Subcutaneous abdominal adipose tissue (tissue), 5 donors: ENCODE results near the gene TFPI.

Source experiments
- H3K27ac ChIP-seq: one replicate; pipeline ENCODE4 v1.7.0; 2013; ENCODE audit warnings: low read depth, mild to moderate bottlenecking, inconsistent platforms, low read length, moderate library complexity
- H3K27me3 ChIP-seq, 5 donors: one replicate each; pipeline ENCODE4 v1.7.0; 2013; ENCODE audit warnings: low read length in 5 of 5, inconsistent platforms in 1 of 5; ENCODE audit not compliant: control insufficient read depth in 5 of 5, insufficient read depth in 4 of 5
- H3K36me3 ChIP-seq, 5 donors: one replicate each; pipeline ENCODE4 v1.7.0; 2013; ENCODE audit warnings: low read length in 5 of 5; ENCODE audit not compliant: control insufficient read depth in 5 of 5, insufficient read depth in 5 of 5
- H3K4me1 ChIP-seq, 5 donors: one replicate each; pipeline ENCODE4 v1.7.0; 2013; ENCODE audit warnings: low read length in 5 of 5, mild to moderate bottlenecking in 3 of 5, moderate library complexity in 1 of 5; ENCODE audit not compliant: control insufficient read depth in 5 of 5, insufficient read depth in 5 of 5
- H3K4me3 ChIP-seq, 5 donors: one replicate each; pipeline ENCODE4 v1.7.0; 2013; ENCODE audit warnings: low read length in 5 of 5, low read depth in 1 of 5
- H3K9ac ChIP-seq, 5 donors: one replicate each; pipeline ENCODE4 v1.7.0; 2013; ENCODE audit warnings: low read length in 5 of 5, mild to moderate bottlenecking in 4 of 5, moderate library complexity in 3 of 5
- H3K9me3 ChIP-seq, 5 donors: one replicate each; pipeline ENCODE4 v1.7.0; 2013; ENCODE audit warnings: low read length in 5 of 5; ENCODE audit not compliant: control insufficient read depth in 5 of 5
- donor health status: healthy.
- donor health status: healthy.
- donor health status: healthy.
- donor health status: healthy.
- donor health status: healthy.

Gene TFPI

DNA sequence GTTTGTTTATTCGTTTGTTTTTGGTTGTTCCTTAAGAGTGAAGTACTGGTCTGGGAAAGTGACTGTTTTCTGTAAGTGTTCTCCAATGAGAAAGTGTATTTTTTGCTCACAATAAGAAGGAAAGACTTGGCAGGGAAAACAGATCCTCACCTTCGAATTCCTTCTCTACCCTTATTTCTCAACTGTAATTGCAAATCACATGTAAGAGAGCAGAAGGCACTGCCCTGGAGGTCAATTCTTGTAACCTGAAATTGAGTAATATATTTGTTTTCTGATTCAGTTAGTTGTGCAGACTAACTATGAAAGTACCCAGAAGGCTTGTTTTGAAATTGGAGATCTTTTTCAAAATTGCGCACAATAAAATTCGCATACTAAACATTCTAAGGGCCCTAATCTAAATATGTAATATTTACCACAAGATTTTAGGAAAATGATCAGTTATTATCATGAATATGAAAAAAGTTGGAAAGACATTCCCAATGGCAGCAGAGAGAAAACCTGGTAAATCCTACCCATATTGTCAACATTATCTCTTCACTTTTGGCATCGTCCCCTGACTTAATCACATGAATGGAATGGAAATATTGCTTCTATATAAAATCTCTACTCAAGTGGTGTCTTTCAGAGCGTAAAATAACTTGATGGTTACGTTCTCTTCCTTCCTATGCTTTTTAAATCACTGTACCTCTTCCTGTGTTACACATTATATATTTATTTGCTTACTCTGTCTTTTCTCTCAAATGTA, 24.1 kb downstream of the TFPI start:
- no peaks in the 10 kb centered on the region for H3K36me3 ChIP-seq
- no peak overlapping the region for H3K9ac ChIP-seq
- no peak overlapping the region for H3K4me3 ChIP-seq
- H3K27ac ChIP-seq: no peak overlapping the region
- H3K9me3 ChIP-seq: no peaks in the 10 kb centered on the region
- H3K27me3 ChIP-seq: no peaks in the 10 kb centered on the region
- peaks cover 2 to 8% (median 5%) of the 10 kb centered on the region in 5 donors for H3K4me1 ChIP-seq

DNA sequence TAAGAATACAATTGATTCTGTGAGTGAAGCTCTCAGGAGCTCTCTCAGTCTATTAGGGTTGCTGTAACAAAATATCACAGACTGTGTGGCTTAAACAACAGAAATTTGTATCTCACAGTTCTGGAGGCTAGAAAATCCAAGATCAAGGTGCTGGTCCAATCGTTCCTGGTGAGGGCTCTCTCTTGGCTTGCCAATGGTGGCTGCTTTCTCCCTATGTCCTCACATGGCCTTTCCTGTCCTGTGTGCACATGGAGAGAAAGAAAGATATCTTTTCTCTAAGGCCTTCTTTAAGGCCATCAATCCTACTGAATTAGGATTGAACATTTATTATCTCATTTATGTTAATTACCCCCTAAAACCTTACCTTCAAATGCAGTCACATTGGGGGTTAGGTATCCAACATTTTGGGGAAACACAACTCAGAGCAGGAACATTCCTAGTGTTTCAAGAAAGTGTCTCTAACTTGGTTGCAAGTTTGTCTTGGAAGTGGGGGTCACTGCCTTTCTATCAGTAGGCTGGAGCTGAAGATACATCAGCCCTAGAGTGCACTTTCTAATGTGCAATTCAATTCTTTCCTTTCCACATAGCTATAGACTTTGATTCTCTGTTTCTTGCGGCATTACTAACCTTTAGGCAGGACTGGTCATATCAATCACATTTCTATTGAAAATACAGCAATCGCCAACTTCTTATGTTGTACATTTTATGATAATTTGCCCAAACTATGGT, 24.8 kb downstream of the TFPI start:
- no peak overlapping the region for H3K9ac ChIP-seq
- no peaks in the 10 kb centered on the region for H3K27me3 ChIP-seq
- no peaks in the 10 kb centered on the region for H3K9me3 ChIP-seq
- H3K4me3 ChIP-seq: no peak overlapping the region
- no peak overlapping the region for H3K27ac ChIP-seq
- H3K4me1 ChIP-seq: peaks cover 2 to 8% (median 5%) of the 10 kb centered on the region in 5 donors
- H3K36me3 ChIP-seq: no peaks in the 10 kb centered on the region

DNA sequence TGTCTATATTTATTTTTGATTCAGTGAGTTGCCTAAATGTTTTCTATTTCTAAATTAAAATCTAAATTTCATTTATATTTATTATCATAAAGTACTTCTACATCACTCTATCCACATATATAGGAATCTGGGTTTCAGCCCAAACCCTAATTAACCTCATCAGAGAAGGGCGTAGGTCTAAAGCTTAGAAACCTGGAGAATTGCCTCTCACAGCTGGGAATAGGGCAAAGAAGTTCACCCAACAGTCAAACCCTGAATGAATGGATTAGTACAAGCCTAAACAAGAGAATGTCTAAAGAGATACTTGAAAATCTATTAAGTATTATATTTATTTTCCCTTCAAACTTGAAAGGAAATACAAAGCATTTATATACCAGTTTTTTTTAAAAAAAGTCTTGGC, 26.2 kb downstream of the TFPI start:
- Histone ChIP-seq H3K4me1 (peaks cover 2 to 8% (median 5%) of the 10 kb centered on the region in 5 donors), H3K36me3 (no peaks in the 10 kb centered on the region), H3K27me3 (no peaks in the 10 kb centered on the region), H3K9ac (no peak overlapping the region), H3K4me3 (no peak overlapping the region), H3K27ac (no peak overlapping the region), H3K9me3 (no peaks in the 10 kb centered on the region)

DNA sequence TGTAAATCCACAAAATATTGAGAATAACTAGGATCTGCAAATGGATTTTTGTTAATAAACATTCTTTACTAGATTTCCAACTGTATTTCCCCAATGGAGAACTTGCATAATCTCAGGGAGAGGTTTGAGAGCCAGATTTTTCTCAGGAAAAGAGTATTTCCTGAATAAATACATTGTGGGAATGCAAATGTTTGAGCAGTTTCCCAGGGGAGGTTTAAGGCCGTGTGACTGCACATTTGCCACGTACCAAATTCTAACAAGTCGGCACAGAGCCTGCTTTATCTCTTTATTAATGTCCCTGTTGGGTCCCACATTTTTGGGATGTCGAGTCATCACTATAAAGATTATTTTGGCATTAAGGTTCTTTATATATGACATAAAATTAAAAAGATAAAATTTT, 27.0 kb downstream of the TFPI start:
- Histone ChIP-seq H3K4me3 (no peak overlapping the region), H3K4me1 (peaks cover 2 to 8% (median 5%) of the 10 kb centered on the region in 5 donors), H3K27ac (no peak overlapping the region), H3K9me3 (no peaks in the 10 kb centered on the region), H3K9ac (no peak overlapping the region), H3K27me3 (no peaks in the 10 kb centered on the region), H3K36me3 (no peaks in the 10 kb centered on the region)

DNA sequence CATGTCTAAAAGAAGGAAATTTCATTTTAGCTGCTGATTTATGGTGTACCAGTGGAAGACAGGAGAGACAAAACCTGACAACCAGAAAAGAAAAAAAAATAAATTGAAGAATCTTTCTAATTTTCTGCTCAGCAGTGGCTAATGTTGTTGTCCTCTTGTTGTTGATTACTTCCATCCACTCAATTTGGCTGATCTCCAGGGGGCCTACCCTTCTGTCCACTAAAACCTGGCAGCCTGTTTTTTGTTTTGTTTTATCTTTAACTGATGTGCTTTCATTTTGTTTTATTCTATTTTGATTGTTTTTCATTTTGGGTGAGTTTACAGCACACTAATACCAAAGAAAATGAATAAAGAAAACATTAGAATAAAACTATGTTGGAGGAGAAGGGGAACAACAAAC, 27.4 kb downstream of the TFPI start:
- H3K27me3 ChIP-seq: no peaks in the 10 kb centered on the region
- H3K27ac ChIP-seq: no peak overlapping the region
- no peak overlapping the region for H3K4me3 ChIP-seq
- H3K9ac ChIP-seq: no peak overlapping the region
- peaks cover 2 to 8% (median 5%) of the 10 kb centered on the region in 5 donors for H3K4me1 ChIP-seq
- H3K9me3 ChIP-seq: no peaks in the 10 kb centered on the region
- H3K36me3 ChIP-seq: no peaks in the 10 kb centered on the region

DNA sequence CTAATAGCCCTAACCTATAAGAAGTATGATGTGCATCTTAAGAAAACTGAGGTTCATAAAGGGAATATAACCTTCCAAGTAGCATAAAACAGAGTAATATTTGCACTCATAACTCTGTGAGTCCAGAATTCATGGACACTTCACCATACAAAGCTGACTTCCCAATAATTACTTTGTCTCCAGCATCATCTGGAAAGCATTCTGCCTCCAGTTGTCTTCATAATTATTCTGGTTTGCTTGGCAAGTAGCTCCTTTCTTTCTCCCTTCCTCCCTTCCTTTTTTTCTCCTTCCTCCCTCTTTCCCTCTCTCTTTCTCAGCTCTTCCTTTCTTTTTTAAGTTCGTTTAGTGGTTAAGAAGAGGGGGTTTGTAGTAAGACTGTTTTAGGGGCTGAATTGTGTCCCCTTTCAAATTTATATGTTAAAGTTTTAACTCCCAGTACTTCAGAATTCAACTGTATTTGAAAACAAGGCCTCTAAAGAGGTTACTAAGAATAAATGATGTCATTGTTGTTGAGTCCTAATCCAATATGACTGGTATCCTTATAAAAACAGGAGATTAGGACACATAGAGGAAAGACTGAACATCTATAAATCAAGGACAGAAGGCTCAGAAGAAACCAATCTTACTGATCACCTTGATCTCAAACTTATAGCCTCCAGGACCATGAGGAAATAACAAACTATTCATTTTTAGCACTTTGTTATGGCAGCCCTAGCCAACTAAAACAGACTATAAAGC, 28.9 kb downstream of the TFPI start:
- H3K9ac ChIP-seq: no peak overlapping the region
- H3K36me3 ChIP-seq: no peaks in the 10 kb centered on the region
- H3K27me3 ChIP-seq: no peaks in the 10 kb centered on the region
- no peaks in the 10 kb centered on the region for H3K9me3 ChIP-seq
- no peak overlapping the region for H3K4me3 ChIP-seq
- H3K27ac ChIP-seq: no peak overlapping the region
- H3K4me1 ChIP-seq: peaks cover 2 to 8% (median 5%) of the 10 kb centered on the region in 5 donors

DNA sequence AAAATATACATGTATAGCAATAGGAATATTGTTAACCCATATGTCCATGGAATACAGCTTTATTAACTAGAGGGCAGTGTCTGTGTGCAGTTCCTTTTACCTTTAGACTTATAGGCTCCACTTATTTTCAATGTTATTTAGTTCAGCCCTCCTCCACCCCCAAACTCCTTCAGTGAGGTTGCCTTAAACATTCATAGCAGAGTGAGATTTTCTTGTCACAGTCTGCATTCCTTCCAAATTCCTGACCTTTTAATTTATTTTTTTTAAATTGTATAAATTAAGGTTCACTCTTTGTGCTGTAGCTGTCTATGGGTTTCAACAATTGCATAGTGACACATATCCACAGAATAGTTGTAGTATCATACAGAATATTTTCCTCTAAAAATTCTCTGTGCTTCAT, 30.9 kb downstream of the TFPI start:
- Histone ChIP-seq H3K9ac (no peak overlapping the region), H3K4me3 (no peak overlapping the region), H3K4me1 (peaks cover 2 to 8% (median 5%) of the 10 kb centered on the region in 5 donors), H3K36me3 (peaks cover 0 to 8% (median 0%) of the 10 kb centered on the region in 5 donors), H3K27ac (no peak overlapping the region), H3K27me3 (no peaks in the 10 kb centered on the region), H3K9me3 (no peaks in the 10 kb centered on the region)

DNA sequence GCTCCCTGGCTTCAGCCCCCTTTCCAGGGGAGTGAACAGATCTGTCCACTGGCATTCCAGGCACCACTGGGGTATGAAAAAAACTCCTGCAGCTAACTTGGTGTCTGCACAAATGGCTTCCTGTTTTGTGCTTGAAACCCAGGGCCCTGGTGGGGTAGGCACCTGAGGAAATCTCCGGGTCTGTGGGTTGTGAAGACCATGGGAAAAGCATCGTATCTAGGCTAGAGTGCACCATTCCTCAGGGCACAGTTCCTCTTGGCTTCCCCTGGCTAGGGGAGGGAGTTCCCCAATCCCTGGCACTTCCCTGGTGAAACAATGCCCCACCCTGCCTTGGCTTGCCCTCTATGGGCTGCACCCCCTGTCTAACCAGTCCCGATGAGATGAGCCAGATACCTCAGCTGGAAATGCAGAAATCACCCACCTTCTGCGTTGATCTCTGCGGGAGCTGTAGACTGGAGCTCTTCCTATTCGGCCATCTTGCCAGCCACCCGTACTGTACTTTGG, 34.1 kb downstream of the TFPI start:
- peaks cover 0 to 9% (median 5%) of the 10 kb centered on the region in 5 donors for H3K9me3 ChIP-seq
- no peaks in the 10 kb centered on the region for H3K4me1 ChIP-seq
- H3K9ac ChIP-seq: no peak overlapping the region
- no peak overlapping the region for H3K4me3 ChIP-seq
- no peak overlapping the region for H3K27ac ChIP-seq
- H3K36me3 ChIP-seq: peaks cover 0 to 8% (median 0%) of the 10 kb centered on the region in 5 donors
- H3K27me3 ChIP-seq: no peaks in the 10 kb centered on the region

DNA sequence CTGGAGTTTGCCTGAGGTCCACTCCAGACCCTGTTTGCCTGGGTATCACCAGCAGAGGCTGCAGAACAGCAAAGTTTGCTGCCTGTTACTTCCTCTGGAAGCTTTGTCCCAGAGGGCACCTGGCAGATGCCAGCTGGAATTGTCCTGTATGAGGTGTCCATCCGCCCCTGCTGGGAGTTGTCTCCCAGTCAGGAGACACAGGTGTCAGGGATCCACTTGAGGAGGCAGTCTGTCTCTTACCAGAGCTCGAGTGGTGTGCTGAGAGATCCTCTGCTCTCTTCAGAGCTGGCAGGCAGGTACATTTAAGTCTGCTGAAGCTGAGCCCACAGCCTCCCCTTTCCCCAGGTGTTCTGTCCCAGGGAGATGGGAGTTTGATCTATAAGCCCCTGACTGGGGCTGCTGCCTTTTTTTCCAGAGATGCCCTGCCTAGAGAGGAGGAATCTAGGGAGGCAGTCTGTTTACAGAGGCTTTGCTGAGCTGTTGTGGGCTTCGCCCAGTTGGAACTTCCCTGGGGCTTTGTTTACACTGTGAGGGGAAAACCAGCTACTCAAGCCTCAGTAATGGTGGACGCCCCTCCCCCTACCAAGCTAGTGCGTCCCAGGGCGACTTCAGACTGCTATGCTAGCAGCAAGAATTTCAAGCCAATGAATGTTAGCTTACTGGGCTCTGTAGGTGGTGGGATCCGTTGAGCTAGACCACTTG, 34.7 kb downstream of the TFPI start:
- H3K4me1 ChIP-seq: no peaks in the 10 kb centered on the region

More for the DNA sequence above, 34.7 kb downstream of the TFPI start:
- peaks cover 0 to 9% (median 5%) of the 10 kb centered on the region in 5 donors for H3K9me3 ChIP-seq
- no peak overlapping the region for H3K9ac ChIP-seq
- H3K27ac ChIP-seq: no peak overlapping the region
- H3K36me3 ChIP-seq: peaks cover 0 to 8% (median 0%) of the 10 kb centered on the region in 5 donors
- no peaks in the 10 kb centered on the region for H3K27me3 ChIP-seq
- H3K4me3 ChIP-seq: no peak overlapping the region
